HG03196 (cell line): Measurements from ENCODE around the gene ARHGEF3.

Source experiments
- ATAC-seq: cut with Tn5 transposase; IDR thresholded peaks from one replicate; pipeline ENCODE4 v1.9.1; 2021; ENCODE audit not compliant: unreplicated experiment

The ARHGEF3 gene

GRCh38 chr3:56684029-56684428, 117.7 kb downstream of the ARHGEF3 start:
- ATAC-seq: no peak

DNA sequence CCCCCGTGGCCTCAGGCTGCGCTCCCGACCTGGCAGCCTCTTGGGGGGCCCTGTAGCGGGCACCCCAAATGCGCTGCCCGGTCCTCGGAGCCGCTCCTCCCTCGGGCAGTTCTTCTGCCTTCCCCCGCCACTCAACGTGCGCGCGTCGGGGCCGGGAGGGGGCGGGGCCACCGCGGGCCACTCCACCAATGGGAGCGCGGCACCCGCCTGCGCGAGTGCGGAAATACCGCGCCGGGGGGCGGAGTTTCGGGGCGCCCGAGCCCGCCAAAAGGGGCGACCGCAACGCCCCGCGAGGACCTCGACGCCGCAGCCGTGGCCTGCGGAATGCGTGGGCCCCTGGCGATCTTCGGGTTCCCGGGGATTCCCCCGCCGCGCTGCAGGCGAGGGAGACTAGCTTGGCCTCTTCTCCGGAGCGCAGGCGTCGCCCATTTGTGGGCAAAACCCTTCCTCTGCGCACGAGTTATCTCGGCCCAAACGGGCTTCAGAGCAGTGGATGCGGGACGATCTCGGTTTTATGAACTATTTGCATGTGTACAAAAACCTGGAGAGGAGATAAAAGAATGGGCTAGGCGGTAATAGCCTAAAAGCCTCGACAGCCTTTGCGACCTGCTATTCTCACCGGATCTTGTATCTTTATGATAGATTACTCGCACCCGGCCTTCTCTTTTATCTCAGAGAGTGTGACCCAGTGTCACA, 118.5 kb downstream of the ARHGEF3 start, which contains the start of gene TASOR:
TASOR (minus strand) TSS at position 144 of the 696 bp plus-strand sequence. CDS start 259 bp downstream, outside the sequence.
- peak; percentile 71 for ATAC-seq

DNA sequence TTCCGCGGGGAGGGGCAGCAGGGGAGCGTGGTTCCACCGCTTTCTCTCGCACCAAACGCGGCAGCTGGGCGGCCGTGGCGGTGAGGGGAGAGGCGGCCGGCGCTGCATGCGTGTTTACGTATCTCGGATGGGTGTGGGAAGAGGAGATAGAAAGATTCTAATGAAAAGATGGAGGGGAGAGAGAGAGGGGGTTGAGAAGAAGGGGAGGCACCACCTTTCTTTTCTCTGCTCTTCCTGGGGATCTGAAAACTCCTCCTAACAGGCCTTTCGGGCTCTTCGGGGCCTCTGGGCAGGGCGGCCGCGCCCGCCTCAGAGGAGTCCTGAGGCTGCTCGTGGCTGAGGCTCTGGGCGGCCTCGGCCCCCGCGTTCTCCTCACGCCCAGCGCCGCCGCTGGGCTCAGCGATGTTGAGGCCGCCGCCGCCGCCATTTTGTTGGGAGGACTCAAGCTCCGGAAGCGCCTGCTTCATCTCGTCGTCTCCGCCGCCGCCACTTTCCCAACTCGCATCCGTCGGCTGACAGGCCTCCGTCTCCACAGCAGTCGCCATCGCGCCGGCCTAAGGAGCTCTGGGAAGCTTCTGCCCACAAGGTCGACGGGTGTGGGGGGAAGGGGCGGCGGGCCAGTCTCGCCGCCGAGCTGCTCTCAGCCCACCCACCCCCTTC, 119.2 kb downstream of the ARHGEF3 start:
- peak; percentile 71 for ATAC-seq

- peak; percentile 1 for ATAC-seq
Observed at GRCh38 chr3:56681984-56682461, 119.7 kb downstream of the ARHGEF3 start.

DNA sequence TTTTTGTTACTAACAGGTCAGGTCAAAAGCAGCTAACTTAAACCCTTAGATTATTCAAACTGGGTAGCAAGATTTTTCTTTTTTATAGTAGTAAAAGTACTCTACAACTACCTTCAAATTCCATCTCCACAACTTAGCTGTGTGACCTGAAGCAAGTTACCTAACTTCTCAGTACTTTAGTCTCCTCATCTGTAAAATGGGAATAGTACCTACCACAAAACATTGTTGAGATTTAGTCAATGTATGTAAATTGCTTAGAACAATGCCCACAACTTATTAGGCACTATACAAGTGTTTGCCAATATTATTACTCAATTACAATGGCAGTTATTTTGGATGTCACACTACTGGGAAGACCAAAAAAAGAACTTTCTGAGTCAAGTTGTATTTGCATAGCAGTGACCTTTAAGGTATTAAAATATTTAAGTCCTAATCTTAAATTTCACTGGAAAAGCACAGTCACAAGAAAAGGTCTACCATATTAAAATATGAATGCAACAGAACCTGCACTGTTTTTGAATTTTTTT, 121.6 kb downstream of the ARHGEF3 start:
- ATAC-seq: no peak
